ENCODE results near the gene CDK16. TPM values are rescaled to one million over a fixed set of nuclear protein-coding genes. Genes with fewer than 3 reads are reported as not detected.

The CDK16 gene
- 37.9 and 39.5 TPM in 2 replicates for total RNA-seq

- DNase-seq (ENCODE audit: low read depth in 2 of 2), result peak; percentile 85 to 93
Measured at GRCh38 chrX:47218280-47218919, at the start of gene CDK16. Gene CDK16 (plus strand): TSS chrX:47218681. CDS start chrX:47223558, 4,877 bp downstream.

DNA sequence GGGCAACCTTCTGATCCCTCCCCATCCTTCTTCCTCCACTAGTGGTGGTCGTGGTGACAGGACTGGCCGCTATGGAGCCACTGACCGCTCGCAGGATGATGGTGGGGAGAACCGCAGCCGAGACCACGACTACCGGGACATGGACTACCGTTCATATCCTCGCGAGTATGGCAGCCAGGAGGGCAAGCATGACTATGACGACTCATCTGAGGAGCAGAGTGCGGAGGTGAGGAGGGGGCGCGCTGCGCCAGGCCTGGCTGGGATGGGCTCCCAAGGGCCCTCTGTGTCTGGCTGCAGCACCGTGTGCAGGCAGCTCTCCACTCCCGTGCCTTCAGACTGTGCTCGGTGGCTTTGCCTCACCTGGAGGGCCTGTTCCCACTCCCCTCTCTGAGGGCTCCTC, 49.2 kb upstream of the CDK16 start:
- no peak for DNase-seq (ENCODE audit: low read depth in 2 of 2)

DNA sequence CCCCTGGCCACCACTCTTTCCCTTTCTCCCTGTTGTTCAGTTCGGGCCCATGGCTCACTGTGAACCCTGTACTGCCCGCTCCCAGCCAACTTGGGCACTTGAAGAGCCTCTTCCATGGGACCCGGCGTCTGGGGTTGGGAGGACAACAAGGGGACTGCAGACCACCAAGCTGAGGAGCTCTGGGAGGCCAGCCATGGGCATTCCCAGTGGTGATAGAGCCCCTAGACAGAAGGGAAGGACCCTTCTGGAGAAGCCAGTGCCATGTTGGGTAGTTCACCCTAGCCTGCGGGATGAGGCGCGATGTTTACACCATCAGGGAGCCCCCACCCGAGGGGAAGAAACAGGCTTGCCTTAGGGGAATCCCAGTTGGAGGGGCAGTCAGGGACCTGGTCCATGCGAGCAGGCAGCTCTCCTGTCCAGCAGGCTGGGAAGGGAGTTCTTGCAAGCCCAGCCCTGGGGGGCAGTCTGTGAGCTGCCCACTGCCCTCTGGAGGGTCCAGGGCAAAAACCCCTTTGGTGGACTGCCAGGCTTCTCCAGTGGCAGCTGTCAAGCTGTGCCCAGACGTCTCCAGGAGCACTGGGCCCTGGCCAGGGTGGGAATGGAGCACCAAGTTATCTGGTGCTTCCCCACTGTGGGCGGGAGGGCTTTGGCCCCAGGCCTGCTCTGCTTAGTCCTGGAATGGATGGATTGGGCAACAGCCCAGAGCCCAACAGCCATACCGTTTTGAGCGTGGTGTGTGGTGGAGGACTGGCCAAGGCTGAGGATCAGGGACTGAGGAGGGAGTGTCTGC, 48.6 kb upstream of the CDK16 start:
- DNase-seq (ENCODE audit: low read depth in 2 of 2), result no peak

DNA sequence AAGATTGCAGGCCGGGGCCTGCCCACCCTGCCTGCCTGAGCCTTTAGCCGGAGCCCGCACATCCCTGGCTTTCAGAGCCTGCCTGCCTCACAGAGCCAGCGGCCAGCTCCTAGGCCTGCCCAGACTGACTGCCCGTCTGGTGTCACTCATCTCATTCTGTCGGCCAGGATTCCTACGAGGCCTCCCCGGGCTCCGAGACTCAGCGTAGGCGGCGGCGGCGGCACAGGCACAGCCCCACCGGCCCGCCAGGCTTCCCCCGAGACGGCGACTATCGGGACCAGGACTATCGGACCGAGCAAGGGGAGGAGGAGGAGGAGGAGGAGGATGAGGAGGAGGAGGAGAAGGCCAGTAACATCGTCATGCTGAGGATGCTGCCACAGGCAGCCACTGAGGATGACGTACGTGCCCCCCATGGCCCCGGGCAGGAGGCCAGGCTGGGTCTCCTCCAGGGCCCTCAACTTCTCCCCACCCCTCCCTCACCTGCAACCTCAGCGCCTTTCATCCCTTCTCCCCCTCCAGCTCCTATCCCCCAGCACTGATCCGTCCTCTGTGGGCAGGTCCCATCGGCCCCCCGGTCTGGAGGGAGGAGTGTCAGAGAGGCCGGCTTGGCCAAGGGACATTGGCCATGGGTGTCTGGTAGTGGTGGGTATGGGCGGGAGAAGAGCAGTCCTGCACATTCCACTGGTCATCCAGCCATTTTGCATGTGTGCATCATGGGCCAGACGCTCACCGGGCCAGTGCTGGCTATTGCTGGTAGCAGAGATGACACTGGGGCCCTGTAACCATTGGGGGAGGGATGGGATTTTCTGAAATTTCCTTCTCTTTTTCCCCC, 47.4 kb upstream of the CDK16 start:
- no peak for DNase-seq (ENCODE audit: low read depth in 2 of 2)

GRCh38 chrX:47171996-47172395, 46.5 kb upstream of the CDK16 start:
- DNase-seq (ENCODE audit: low read depth in 2 of 2), result no peak

DNA sequence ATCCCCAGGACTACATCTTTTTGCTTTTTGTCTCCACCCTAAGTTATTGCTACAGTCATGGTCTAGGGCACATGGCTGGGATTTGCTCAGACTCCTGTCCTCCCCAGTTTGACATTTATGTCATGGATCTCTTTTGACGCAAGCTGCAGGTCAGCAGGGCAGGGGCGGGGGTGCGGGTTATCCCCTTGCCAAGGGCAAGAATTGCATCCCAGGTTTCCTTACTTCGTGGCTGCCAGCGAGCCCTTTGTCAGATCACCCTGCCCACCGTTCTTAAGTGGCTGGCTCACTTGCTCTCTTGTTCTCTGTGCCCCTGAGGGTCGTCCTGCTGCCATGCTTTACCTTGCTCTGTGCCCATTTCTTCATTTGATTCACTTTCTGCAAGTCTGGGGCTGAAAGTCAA, 45.9 kb upstream of the CDK16 start:
- DNase-seq (ENCODE audit: low read depth in 2 of 2), result no peak

DNA sequence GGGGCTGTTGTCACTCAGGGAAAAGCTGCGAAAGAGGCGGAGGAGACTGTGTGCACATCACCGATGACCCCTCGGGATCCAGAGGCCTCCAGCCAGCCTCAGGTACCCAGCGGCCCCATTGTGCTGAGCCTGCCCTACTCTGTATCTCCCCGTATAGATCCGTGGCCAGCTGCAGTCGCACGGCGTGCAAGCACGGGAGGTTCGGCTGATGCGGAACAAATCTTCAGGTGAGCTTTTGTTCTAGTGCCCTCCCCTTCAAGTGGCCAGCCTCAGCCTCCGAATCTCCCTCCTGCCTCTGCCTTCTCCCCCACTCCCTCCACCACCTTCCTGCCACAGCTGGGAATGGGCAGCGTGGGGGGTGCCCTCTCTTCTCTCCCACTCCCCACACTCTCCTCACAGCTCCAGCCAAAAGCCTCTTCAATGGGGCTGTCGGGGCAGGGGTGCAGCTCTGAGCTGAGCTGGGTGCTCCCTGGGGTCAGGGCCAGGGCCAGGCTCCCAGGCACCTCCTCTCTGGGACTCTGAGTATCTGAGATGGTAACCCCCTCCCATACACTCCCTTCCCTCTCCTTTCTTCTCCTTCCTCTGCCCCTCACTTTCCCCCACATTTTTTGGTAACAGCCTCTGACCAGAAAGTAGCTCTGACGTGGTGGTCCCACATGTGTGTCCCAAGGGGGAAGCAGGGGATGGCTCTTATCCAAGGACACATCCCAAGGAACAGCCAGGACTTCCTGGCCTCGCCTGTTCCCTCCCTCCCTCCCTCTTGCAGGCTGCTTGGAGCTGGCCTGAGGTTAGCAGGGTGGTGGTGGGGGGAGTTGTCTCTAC, 45.3 kb upstream of the CDK16 start:
- DNase-seq (ENCODE audit: low read depth in 2 of 2), result no peak

- no peak for DNase-seq (ENCODE audit: low read depth in 2 of 2)
Measured at GRCh38 chrX:47174376-47174775, 44.1 kb upstream of the CDK16 start.

- DNase-seq (ENCODE audit: low read depth in 2 of 2), result no peak
Measured at GRCh38 chrX:47174846-47175587, 43.5 kb upstream of the CDK16 start.

DNA sequence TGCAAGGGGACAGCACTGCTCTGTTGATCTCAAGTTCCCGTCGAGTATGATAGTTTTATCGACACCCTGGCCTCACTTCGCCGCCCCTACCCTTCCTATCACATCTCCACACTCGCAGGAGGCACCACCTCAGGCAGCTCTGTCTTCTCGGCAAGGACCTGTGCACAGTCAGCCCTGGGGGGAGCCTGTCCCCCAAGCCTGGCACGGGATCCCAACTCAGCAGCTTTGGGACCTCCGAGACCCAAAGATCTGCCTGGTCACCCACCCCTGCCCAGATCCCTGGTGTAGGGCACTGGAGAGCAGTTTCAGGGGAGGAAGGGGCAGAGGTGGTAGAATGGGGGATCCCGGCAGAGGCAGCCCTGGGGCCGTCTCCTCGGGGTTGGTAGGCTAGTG, 42.9 kb upstream of the CDK16 start:
- no peak for DNase-seq (ENCODE audit: low read depth in 2 of 2)

DNA sequence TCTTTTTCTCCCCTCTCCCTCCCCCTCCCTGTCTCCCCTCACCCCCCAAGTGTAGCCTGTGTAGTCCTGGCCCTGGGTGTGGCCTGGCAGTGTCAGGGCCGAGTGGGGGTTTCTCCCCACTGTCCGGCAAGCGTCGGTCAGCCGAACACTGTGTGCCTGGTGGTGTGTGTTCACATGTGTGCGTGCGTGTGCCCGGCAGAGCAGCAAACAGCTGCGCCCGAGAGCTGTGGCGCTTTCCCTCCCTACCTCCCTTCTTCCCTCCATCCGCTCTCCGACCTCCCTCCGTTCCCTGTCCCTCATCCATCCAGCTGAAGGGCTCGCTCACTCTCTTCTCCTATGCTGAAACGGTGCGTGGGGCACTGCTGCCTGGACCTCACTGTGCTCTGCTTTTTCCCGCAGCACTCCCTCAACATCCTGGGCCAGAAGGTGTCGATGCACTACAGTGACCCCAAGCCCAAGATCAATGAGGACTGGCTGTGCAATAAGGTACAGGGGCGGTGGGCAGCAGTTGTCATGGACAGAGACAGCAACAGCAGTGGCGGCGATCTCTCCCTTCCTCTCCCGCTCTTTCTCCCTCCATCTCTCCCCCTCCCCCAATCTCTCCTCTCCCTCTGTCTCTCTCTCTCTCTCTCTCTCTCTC, 42.3 kb upstream of the CDK16 start:
- no peak for DNase-seq (ENCODE audit: low read depth in 2 of 2)

DNA sequence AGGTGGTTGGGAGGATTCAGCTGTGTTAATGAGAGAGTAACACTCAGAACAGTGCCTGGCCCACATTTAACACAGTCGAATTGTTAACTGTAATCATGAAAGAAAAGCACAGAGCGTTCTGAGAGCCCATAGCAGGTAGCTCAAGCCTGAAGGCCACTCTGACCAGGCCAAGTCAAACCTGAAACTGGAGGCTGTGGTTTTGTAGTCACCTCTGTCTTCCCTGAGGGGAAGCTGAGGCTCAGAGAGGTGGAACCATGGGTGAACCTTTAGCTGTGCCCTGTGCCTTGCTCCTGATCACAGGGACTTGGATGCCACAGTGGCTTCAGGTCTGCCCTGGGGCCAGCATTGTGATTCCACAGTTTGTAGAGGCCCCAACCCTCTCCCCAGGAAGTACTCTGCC, 41.4 kb upstream of the CDK16 start:
- no peak for DNase-seq (ENCODE audit: low read depth in 2 of 2)

DNA sequence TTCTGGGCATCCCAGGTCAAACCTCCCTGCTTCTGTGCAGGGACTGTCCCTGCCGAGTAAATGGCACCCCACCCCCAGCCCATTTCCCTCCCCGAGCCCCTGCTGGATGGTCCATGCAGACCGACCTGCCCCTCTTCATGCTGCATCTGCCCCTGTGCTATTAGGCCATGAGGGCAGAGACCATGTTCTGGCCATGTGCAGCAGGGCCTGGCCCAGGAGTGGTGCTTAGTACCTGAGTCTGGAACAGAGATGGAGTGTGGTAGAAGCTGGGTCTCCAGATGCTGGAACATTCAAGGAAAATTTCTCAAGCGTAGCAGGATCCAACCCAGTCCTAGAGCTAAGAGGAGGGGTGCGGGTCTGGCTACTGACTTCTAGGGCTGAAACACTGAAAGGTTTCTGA, 40.1 kb upstream of the CDK16 start:
- no peak for DNase-seq (ENCODE audit: low read depth in 2 of 2)

- peak; percentile 15 to 39 for DNase-seq (ENCODE audit: low read depth in 2 of 2)
Measured at GRCh38 chrX:47179221-47179927, 39.1 kb upstream of the CDK16 start.

- no peak for DNase-seq (ENCODE audit: low read depth in 2 of 2)
Measured at GRCh38 chrX:47179928-47180255, 38.6 kb upstream of the CDK16 start.

- no peak for DNase-seq (ENCODE audit: low read depth in 2 of 2)
Measured at GRCh38 chrX:47180346-47180745, 38.1 kb upstream of the CDK16 start.

DNA sequence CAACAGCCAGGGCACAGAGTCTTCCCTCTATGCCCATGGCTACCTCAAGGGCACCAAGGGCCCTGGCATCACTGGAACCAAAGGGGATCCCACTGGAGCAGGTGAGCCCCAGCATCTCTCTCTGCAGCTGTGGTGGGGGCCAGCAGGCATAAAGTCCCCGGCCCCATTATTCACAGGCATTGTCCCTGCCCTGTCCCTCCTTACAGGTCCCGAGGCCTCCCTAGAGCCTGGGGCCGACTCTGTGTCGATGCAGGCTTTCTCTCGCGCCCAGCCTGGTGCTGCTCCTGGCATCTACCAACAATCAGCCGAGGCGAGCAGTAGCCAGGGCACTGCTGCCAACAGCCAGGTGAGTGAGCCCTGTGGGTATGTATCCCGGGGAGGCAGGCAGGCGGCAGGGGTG, 37.2 kb upstream of the CDK16 start:
- no peak for DNase-seq (ENCODE audit: low read depth in 2 of 2)

GRCh38 chrX:47182106-47182700, 36.3 kb upstream of the CDK16 start:
- no peak for DNase-seq (ENCODE audit: low read depth in 2 of 2)

DNA sequence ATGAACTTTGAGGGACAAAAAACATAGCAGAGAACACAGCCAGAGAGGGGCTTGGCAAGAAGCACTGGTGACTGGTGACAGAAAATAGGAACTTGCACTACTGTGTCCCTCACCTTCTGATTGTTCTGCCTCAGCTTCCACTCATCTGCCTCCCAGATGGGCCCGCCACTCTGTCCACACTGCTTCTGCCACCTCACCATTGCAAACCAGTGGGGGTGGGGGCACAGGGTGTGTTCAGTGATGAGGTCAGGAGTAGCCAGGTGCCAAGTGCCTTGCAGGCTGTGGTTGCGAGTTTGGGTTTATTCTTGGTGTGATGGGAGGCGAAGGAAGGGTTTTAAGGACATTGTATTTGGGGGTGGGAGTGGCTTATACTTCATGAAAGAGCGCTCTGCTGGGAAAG, 34.0 kb upstream of the CDK16 start:
- no peak for DNase-seq (ENCODE audit: low read depth in 2 of 2)

Data from lung microvascular endothelial cell (primary cell).